ENCODE results near the gene CEP112. TPM values are rescaled to one million over a fixed set of nuclear protein-coding genes. Genes with fewer than 3 reads are reported as not detected.

The CEP112 gene
- polyA plus RNA-seq, 1 donor (not counting 4 experiments of a cell fraction or from before 2014, with no cell fraction given) = 2.6 TPM

- dilution Hi-C loops (cut with MboI; ENCODE audit: extremely low pct_ligation_motif_present, low sequenced_read_pairs) = no loop called here
- H2AFZ ChIP-seq (ENCODE audit: control insufficient read depth, low read length) = no peak overlapping the region
- H3K9ac ChIP-seq (ENCODE audit: control insufficient read depth, extremely low read depth, insufficient read depth, low read length) = no peak overlapping the region
- no peak overlapping the region for H3K27ac ChIP-seq (ENCODE audit: control insufficient read depth, insufficient read depth, low read length)
- H3K4me2 ChIP-seq (ENCODE audit: control insufficient read depth, extremely low read depth, insufficient read depth, low read depth, low read length) = no peak overlapping the region
- no peaks in the 10 kb centered on the region for H3K79me2 ChIP-seq (ENCODE audit: control insufficient read depth, insufficient read depth, low read length)
- H3K4me1 ChIP-seq (ENCODE audit: control insufficient read depth, extremely low read depth, insufficient read depth, low read length) = no peaks in the 10 kb centered on the region
- no peak for DNase-seq (ENCODE audit: low read depth, low spot score)
- TF ChIP-seq EZH2 (IDR thresholded peaks at IDR 0.05; ENCODE audit: low read length) = no peak
- TF ChIP-seq CTCF (optimal IDR thresholded peaks at IDR 0.05 in 1 of 3, IDR thresholded peaks at IDR 0.05 in 1 of 3, conservative IDR thresholded peaks at IDR 0.05 in 1 of 3; ENCODE audit: extremely low read depth in 1 of 3, insufficient read depth in 2 of 3, low read length in 3 of 3) = no peak
- H3K9me3 ChIP-seq (ENCODE audit: control insufficient read depth, low read depth, low read length) = no peaks in the 10 kb centered on the region
- H3K4me3 ChIP-seq (ENCODE audit: control insufficient read depth in 2 of 3, extremely low read depth in 1 of 3, insufficient read depth in 2 of 3, low read depth in 1 of 3, low read length in 3 of 3) = no peak overlapping the region
- no peaks in the 10 kb centered on the region for H3K27me3 ChIP-seq (ENCODE audit: control insufficient read depth, extremely low read depth, insufficient read depth, low read length)
- H4K20me1 ChIP-seq (ENCODE audit: control insufficient read depth, extremely low read depth, insufficient read depth, low read length) = no peaks in the 10 kb centered on the region
- no peaks in the 10 kb centered on the region for H3K9me1 ChIP-seq (ENCODE audit: control insufficient read depth, extremely low read depth, insufficient read depth, low read length)
- no peaks in the 10 kb centered on the region for H3K36me3 ChIP-seq (ENCODE audit: control insufficient read depth in 2 of 2, extremely low read depth in 1 of 2, insufficient read depth in 2 of 2, low read length in 2 of 2)
- FAIRE-seq = no peak
Observed at GRCh38 chr17:66032082-66032712, 159.7 kb downstream of the CEP112 start.

GRCh38 chr17:66025551-66025950 is 166.4 kb downstream of the CEP112 start:
- no peaks in the 10 kb centered on the region for H3K9me3 ChIP-seq (ENCODE audit: control insufficient read depth, low read depth, low read length)
- no peak for DNase-seq (ENCODE audit: low read depth, low spot score)
- dilution Hi-C loops (cut with MboI; ENCODE audit: extremely low pct_ligation_motif_present, low sequenced_read_pairs) = no loop called here

More at GRCh38 chr17:66025551-66025950, 166.4 kb downstream of the CEP112 start:
- H3K4me2 ChIP-seq (ENCODE audit: control insufficient read depth, extremely low read depth, insufficient read depth, low read depth, low read length) = no peak overlapping the region
- H2AFZ ChIP-seq (ENCODE audit: control insufficient read depth, low read length) = no peak overlapping the region
- H4K20me1 ChIP-seq (ENCODE audit: control insufficient read depth, extremely low read depth, insufficient read depth, low read length) = no peaks in the 10 kb centered on the region
- no peaks in the 10 kb centered on the region for H3K36me3 ChIP-seq (ENCODE audit: control insufficient read depth in 2 of 2, extremely low read depth in 1 of 2, insufficient read depth in 2 of 2, low read length in 2 of 2)
- TF ChIP-seq CTCF (optimal IDR thresholded peaks at IDR 0.05 in 1 of 3, IDR thresholded peaks at IDR 0.05 in 1 of 3, conservative IDR thresholded peaks at IDR 0.05 in 1 of 3; ENCODE audit: extremely low read depth in 1 of 3, insufficient read depth in 2 of 3, low read length in 3 of 3) (no peak), EZH2 (IDR thresholded peaks at IDR 0.05; ENCODE audit: low read length) (no peak)
- no peak overlapping the region for H3K9ac ChIP-seq (ENCODE audit: control insufficient read depth, extremely low read depth, insufficient read depth, low read length)
- H3K4me3 ChIP-seq (ENCODE audit: control insufficient read depth in 2 of 3, extremely low read depth in 1 of 3, insufficient read depth in 2 of 3, low read depth in 1 of 3, low read length in 3 of 3) = no peak overlapping the region
- no peaks in the 10 kb centered on the region for H3K9me1 ChIP-seq (ENCODE audit: control insufficient read depth, extremely low read depth, insufficient read depth, low read length)
- no peak for FAIRE-seq
- no peak overlapping the region for H3K27ac ChIP-seq (ENCODE audit: control insufficient read depth, insufficient read depth, low read length)
- no peaks in the 10 kb centered on the region for H3K79me2 ChIP-seq (ENCODE audit: control insufficient read depth, insufficient read depth, low read length)
- H3K27me3 ChIP-seq (ENCODE audit: control insufficient read depth, extremely low read depth, insufficient read depth, low read length) = no peaks in the 10 kb centered on the region
- no peaks in the 10 kb centered on the region for H3K4me1 ChIP-seq (ENCODE audit: control insufficient read depth, extremely low read depth, insufficient read depth, low read length)

All from keratinocyte (primary cell).